ENCODE results near the gene CCM2. TPM values are rescaled to one million over a fixed set of nuclear protein-coding genes. Genes with fewer than 3 reads are reported as not detected.

The CCM2 gene
- polyA plus RNA-seq, 5 donors: 23.3 to 36.6 (median 28.0) TPM

- DNase-seq: no peak
Measured at GRCh38 chr7:45118292-45118691, 118.3 kb downstream of the CCM2 start.

- no peak for DNase-seq
Measured at GRCh38 chr7:45118889-45119331, 118.9 kb downstream of the CCM2 start.

GRCh38 chr7:45119550-45119949 is 119.5 kb downstream of the CCM2 start:
- DNase-seq: no peak

- no peak for DNase-seq
Measured at GRCh38 chr7:45122975-45123860, 123.2 kb downstream of the CCM2 start.

- no peak for DNase-seq
Measured at GRCh38 chr7:45123913-45124710, 124.1 kb downstream of the CCM2 start.

GRCh38 chr7:45125193-45125904 is 125.3 kb downstream of the CCM2 start:
- no peak for DNase-seq

Other genes starting within 250 kb of the CCM2 start
- gene PPIA, start 203.5 kb upstream of the CCM2 start, polyA plus RNA-seq (ENCODE audit: insufficient read depth in 1 of 5, insufficient read length in 5 of 5, low replicate concordance in 1 of 5): 1,000 to 10,000 TPM; 1,042 to 1,297 (median 1,129) TPM
- gene H2AZ2, start 152.1 kb upstream of the CCM2 start, polyA plus RNA-seq (ENCODE audit: insufficient read depth in 1 of 5, insufficient read length in 5 of 5, low replicate concordance in 1 of 5): 100 to 1,000 TPM; 178 to 285 (median 226) TPM
- gene PURB, start 114.7 kb upstream of the CCM2 start, polyA plus RNA-seq (ENCODE audit: insufficient read depth in 1 of 5, insufficient read length in 5 of 5, low replicate concordance in 1 of 5): 10 to 100 TPM; 23.8 to 37.9 (median 32.5) TPM
- gene MYO1G, start 21.2 kb upstream of the CCM2 start, polyA plus RNA-seq (ENCODE audit: insufficient read depth in 1 of 5, insufficient read length in 5 of 5, low replicate concordance in 1 of 5): 1 to 10 TPM in 4 of 5 donors, under 1 TPM in 1; 0.86 to 1.8 (median 1.5) TPM
- 10 to 100 TPM in 2 of 5 donors, 1 to 10 TPM in 3; 5.7 to 10.5 (median 8.2) TPM for gene NACAD, start 88.8 kb downstream of the CCM2 start, polyA plus RNA-seq (ENCODE audit: insufficient read depth in 1 of 5, insufficient read length in 5 of 5, low replicate concordance in 1 of 5)
- 10 to 100 TPM; 36.7 to 51.1 (median 44.9) TPM for gene TBRG4, start 111.5 kb downstream of the CCM2 start, polyA plus RNA-seq (ENCODE audit: insufficient read depth in 1 of 5, insufficient read length in 5 of 5, low replicate concordance in 1 of 5)
- 10 to 100 TPM; 17.7 to 32.0 (median 22.0) TPM for gene RAMP3, start 157.6 kb downstream of the CCM2 start, polyA plus RNA-seq (ENCODE audit: insufficient read depth in 1 of 5, insufficient read length in 5 of 5, low replicate concordance in 1 of 5)

Data from right lung (tissue), 5 donors.